Fibroblast of skin of left biceps (primary cell): ENCODE results near the gene TRAFD1.

Experiments used
- DNase-seq, 2 experiments: peaks; one replicate each; pipeline ENCODE4 v3.0.0-alpha.2; 2013; ENCODE audit warnings: low read depth in 2 of 2

TRAFD1 gene

GRCh38 chr12:112160611-112161010 is 35.3 kb downstream of the TRAFD1 start:
- DNase-seq, result no peak

GRCh38 chr12:112161711-112162110 is 36.4 kb downstream of the TRAFD1 start:
- no peak for DNase-seq

- no peak for DNase-seq
Observed at GRCh38 chr12:112162241-112162790, 37.0 kb downstream of the TRAFD1 start.

- DNase-seq, result no peak
Observed at GRCh38 chr12:112163056-112163455, 37.7 kb downstream of the TRAFD1 start.

- no peak for DNase-seq
Observed at GRCh38 chr12:112163471-112163991, 38.2 kb downstream of the TRAFD1 start.

GRCh38 chr12:112164011-112164660 is 38.8 kb downstream of the TRAFD1 start:
- DNase-seq, result no peak

GRCh38 chr12:112165624-112166023 is 40.3 kb downstream of the TRAFD1 start:
- no peak for DNase-seq

GRCh38 chr12:112166051-112167015 is 41.0 kb downstream of the TRAFD1 start:
- DNase-seq, result no peak

- DNase-seq, result no peak
Observed at GRCh38 chr12:112167031-112167461, 41.7 kb downstream of the TRAFD1 start.

- DNase-seq, result no peak
Observed at GRCh38 chr12:112167718-112168525, 42.6 kb downstream of the TRAFD1 start.

- DNase-seq, result no peak
Observed at GRCh38 chr12:112168561-112168971, 43.2 kb downstream of the TRAFD1 start.

- DNase-seq, result no peak
Observed at GRCh38 chr12:112169161-112169872, 44.0 kb downstream of the TRAFD1 start.

GRCh38 chr12:112169966-112170365 is 44.6 kb downstream of the TRAFD1 start:
- DNase-seq, result no peak

GRCh38 chr12:112170376-112170775 is 45.0 kb downstream of the TRAFD1 start:
- no peak for DNase-seq

GRCh38 chr12:112170971-112171596 is 45.7 kb downstream of the TRAFD1 start:
- DNase-seq, result no peak

- DNase-seq, result no peak
Observed at GRCh38 chr12:112172556-112173324, 47.4 kb downstream of the TRAFD1 start.

- DNase-seq, result no peak
Observed at GRCh38 chr12:112175361-112176155, 50.2 kb downstream of the TRAFD1 start.

GRCh38 chr12:112176321-112177010 is 51.1 kb downstream of the TRAFD1 start:
- DNase-seq, result no peak
